ENCODE data around the gene EEF1A1.

EEF1A1 gene

DNA sequence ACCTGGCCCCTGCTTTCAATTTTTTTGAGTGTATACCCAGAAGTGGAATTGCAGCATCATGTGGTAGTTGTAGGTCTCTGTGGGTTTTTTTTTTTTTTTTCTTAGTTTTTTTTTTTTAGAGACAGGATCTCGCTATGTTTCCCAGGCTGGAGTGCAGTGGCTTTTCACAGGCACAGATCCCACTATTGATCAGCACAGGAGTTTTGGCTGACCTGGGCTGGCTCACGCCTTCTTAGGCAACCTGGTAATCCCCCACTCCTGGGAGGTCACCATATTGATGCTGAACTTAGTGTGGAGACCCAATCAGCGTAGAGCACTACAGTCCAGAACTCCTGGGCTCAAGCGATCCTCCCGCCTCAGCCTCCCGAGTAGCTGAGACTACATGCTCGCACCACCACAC is 33.4 kb downstream of the EEF1A1 start:
- Histone ChIP-seq H3K27ac (ENCODE audit: low read depth, low read length) (no peak overlapping the region), H3K9ac (ENCODE audit: low read length) (no peak overlapping the region), H3K27me3 (ENCODE audit: low read length) (no peaks in the 10 kb centered on the region), H3K9me2 (replicated peaks; ENCODE audit: insufficient read depth, low read length) (no peaks in the 10 kb centered on the region), H3K36me3 (ENCODE audit: low read length) (peaks cover 44% of the 10 kb centered on the region), H2AFZ (ENCODE audit: low read depth, low read length, severe bottlenecking) (no peak overlapping the region), H3K9me3 (ENCODE audit: insufficient read depth, low read length) (no peaks in the 10 kb centered on the region), H3K4me3 (ENCODE audit: insufficient read depth, low read length, poor library complexity, severe bottlenecking) (no peak overlapping the region), H3K79me2 (ENCODE audit: insufficient read depth, low read length) (peaks cover 5% of the 10 kb centered on the region; the same call in 1 of the 2 replicates), H3K4me2 (ENCODE audit: low read depth, low read length, poor library complexity, severe bottlenecking) (no peak overlapping the region), H4K20me1 (ENCODE audit: low read depth, low read length) (no peaks in the 10 kb centered on the region), H3F3A (ENCODE audit: insufficient read depth) (no peaks in the 10 kb centered on the region)
- TF ChIP-seq EZH2phosphoT487 (conservative IDR thresholded peaks at IDR 0.05; ENCODE audit: low read length), result no peak

DNA sequence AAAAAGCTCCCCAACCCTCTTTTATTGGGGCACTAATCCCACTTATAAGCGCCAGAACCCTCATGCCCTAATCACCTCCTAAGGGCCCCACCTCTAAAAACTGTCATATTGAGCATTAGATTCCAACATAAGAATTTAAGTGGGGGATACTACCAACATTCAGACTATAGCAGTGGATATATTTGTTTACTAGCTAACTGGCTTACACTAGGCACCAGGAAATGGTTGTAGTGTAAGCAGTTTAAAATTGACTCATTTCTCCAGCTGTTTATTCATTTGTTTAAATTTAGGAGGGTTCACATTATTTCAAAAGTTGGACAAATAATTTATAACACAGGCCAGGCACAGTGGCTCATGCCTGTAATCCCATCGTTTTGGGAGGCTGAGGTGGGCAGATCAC is 36.4 kb downstream of the EEF1A1 start:
- Histone ChIP-seq H3F3A (ENCODE audit: insufficient read depth) (no peaks in the 10 kb centered on the region), H3K79me2 (ENCODE audit: insufficient read depth, low read length) (no peaks in the 10 kb centered on the region), H3K9ac (ENCODE audit: low read length) (no peak overlapping the region), H4K20me1 (ENCODE audit: low read depth, low read length) (no peaks in the 10 kb centered on the region), H2AFZ (ENCODE audit: low read depth, low read length, severe bottlenecking) (no peak overlapping the region), H3K27ac (ENCODE audit: low read depth, low read length) (no peak overlapping the region), H3K4me3 (ENCODE audit: insufficient read depth, low read length, poor library complexity, severe bottlenecking) (no peak overlapping the region), H3K36me3 (ENCODE audit: low read length) (peaks cover 52% of the 10 kb centered on the region), H3K9me3 (ENCODE audit: insufficient read depth, low read length) (no peaks in the 10 kb centered on the region), H3K4me2 (ENCODE audit: low read depth, low read length, poor library complexity, severe bottlenecking) (no peak overlapping the region), H3K27me3 (ENCODE audit: low read length) (no peaks in the 10 kb centered on the region), H3K9me2 (replicated peaks; ENCODE audit: insufficient read depth, low read length) (no peaks in the 10 kb centered on the region)
- TF ChIP-seq, protein P1, sequence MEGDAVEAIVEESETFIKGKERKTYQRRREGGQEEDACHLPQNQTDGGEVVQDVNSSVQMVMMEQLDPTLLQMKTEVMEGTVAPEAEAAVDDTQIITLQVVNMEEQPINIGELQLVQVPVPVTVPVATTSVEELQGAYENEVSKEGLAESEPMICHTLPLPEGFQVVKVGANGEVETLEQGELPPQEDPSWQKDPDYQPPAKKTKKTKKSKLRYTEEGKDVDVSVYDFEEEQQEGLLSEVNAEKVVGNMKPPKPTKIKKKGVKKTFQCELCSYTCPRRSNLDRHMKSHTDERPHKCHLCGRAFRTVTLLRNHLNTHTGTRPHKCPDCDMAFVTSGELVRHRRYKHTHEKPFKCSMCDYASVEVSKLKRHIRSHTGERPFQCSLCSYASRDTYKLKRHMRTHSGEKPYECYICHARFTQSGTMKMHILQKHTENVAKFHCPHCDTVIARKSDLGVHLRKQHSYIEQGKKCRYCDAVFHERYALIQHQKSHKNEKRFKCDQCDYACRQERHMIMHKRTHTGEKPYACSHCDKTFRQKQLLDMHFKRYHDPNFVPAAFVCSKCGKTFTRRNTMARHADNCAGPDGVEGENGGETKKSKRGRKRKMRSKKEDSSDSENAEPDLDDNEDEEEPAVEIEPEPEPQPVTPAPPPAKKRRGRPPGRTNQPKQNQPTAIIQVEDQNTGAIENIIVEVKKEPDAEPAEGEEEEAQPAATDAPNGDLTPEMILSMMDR (IDR thresholded peaks at IDR 0.05; ENCODE audit: insufficient read depth, low read length, poor library complexity, severe bottlenecking), result no peak
- TF ChIP-seq EZH2phosphoT487 (conservative IDR thresholded peaks at IDR 0.05; ENCODE audit: low read length), result no peak

DNA sequence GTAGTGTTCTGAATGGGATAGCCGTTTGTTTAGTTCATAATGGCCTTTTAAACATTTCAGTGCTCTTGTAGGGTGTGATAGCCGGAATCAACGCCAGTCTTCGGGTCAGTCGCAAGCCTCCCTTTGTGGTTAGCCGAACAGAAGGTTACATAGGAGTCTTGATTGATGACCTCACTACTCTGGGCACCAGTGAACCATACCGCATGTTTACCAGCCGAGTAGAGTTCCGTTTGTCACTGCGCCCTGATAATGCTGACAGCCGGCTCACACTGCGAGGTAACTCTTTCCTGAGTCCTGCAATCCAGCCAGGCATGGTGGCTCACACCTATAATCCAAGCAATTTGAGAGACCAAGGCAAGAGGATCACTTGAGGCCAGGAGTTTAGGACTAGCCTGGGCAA is 38.9 kb downstream of the EEF1A1 start:
- Histone ChIP-seq H3K79me2 (ENCODE audit: insufficient read depth, low read length) (no peaks in the 10 kb centered on the region), H4K20me1 (ENCODE audit: low read depth, low read length) (no peaks in the 10 kb centered on the region), H3K9me2 (replicated peaks; ENCODE audit: insufficient read depth, low read length) (no peaks in the 10 kb centered on the region), H3K9ac (ENCODE audit: low read length) (no peak overlapping the region), H3K27ac (ENCODE audit: low read depth, low read length) (no peak overlapping the region), H3F3A (ENCODE audit: insufficient read depth) (no peaks in the 10 kb centered on the region), H3K4me3 (ENCODE audit: insufficient read depth, low read length, poor library complexity, severe bottlenecking) (no peak overlapping the region), H3K36me3 (ENCODE audit: low read length) (peaks cover 35% of the 10 kb centered on the region; the same call in 1 of the 2 replicates), H3K27me3 (ENCODE audit: low read length) (no peaks in the 10 kb centered on the region), H3K9me3 (ENCODE audit: insufficient read depth, low read length) (no peaks in the 10 kb centered on the region), H2AFZ (ENCODE audit: low read depth, low read length, severe bottlenecking) (no peak overlapping the region), H3K4me2 (ENCODE audit: low read depth, low read length, poor library complexity, severe bottlenecking) (no peak overlapping the region)
- TF ChIP-seq, protein P1 (IDR thresholded peaks at IDR 0.05; ENCODE audit: insufficient read depth, low read length, poor library complexity, severe bottlenecking), result no peak
- no peak for TF ChIP-seq EZH2phosphoT487 (conservative IDR thresholded peaks at IDR 0.05; ENCODE audit: low read length)

DNA sequence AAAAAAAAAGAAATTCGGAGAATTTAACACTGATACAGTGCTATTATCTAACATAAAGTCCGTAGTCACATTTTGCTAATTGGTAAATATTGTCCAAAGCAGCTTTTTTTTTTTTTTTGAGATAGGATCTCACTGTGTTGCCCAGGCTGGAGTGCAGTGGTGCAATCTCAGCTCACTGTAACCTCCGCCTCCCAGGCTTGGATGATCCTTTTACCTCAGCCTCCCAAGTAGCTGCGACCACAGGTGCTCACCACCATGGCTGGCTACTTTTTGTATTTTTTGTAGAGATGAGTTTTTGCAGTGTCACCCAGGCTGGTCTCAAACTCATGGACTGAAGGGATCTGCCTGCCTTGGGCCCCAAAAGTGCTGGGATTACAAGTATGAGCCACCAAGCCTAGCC is 43.4 kb downstream of the EEF1A1 start:
- no peak overlapping the region for H3K9ac ChIP-seq (ENCODE audit: low read length)
- TF ChIP-seq, protein P1 (IDR thresholded peaks at IDR 0.05; ENCODE audit: insufficient read depth, low read length, poor library complexity, severe bottlenecking), result no peak
- TF ChIP-seq EZH2phosphoT487 (conservative IDR thresholded peaks at IDR 0.05; ENCODE audit: low read length), result no peak
- no peak overlapping the region for H2AFZ ChIP-seq (ENCODE audit: low read depth, low read length, severe bottlenecking)
- peaks cover 34% of the 10 kb centered on the region; the same call in 1 of the 2 replicates for H3K36me3 ChIP-seq (ENCODE audit: low read length)
- no peak overlapping the region for H3K4me2 ChIP-seq (ENCODE audit: low read depth, low read length, poor library complexity, severe bottlenecking)
- no peaks in the 10 kb centered on the region for H3K27me3 ChIP-seq (ENCODE audit: low read length)
- no peak overlapping the region for H3K27ac ChIP-seq (ENCODE audit: low read depth, low read length)
- no peak overlapping the region for H3K4me3 ChIP-seq (ENCODE audit: insufficient read depth, low read length, poor library complexity, severe bottlenecking)
- no peaks in the 10 kb centered on the region for H4K20me1 ChIP-seq (ENCODE audit: low read depth, low read length)
- H3K79me2 ChIP-seq (ENCODE audit: insufficient read depth, low read length), result no peaks in the 10 kb centered on the region
- peaks cover 1% of the 10 kb centered on the region for H3F3A ChIP-seq (ENCODE audit: insufficient read depth)
- no peaks in the 10 kb centered on the region for H3K9me3 ChIP-seq (ENCODE audit: insufficient read depth, low read length)
- H3K9me2 ChIP-seq (replicated peaks; ENCODE audit: insufficient read depth, low read length), result no peaks in the 10 kb centered on the region
